ENCODE data around the gene GPR149. TPM values are rescaled to one million over a fixed set of nuclear protein-coding genes. Genes with fewer than 3 reads are reported as not detected.

The GPR149 gene
- polyA plus RNA-seq, 1 donor from 2014 or later: 10.7 TPM

DNA sequence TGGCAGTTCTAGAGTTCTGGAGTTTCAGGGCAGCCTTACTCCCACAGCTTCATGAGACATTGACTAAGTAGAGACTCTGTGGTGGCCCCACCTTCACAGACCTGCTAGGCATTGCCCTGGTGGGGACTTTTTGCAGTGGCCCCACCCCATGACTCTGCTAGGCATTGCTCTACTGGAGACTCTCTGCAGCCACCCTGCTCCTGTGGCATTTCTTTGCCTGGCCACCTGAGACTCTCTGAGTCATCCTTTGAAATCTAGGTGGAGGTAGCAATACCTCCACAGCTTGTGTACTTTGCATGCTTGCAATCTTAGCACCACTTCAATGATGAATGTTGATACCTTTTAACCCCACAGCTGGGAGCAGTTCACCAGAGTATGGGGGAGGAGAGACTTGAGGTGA lies 65.1 kb downstream of the GPR149 start:
- TF ChIP-seq TAF1 (IDR thresholded peaks at IDR 0.05; ENCODE audit: low read depth): no peak
- TF ChIP-seq MXI1 (conservative IDR thresholded peaks at IDR 0.05; ENCODE audit: poor library complexity, severe bottlenecking): no peak
- TF ChIP-seq SMC3 (conservative IDR thresholded peaks at IDR 0.05; ENCODE audit: poor library complexity): no peak
- TF ChIP-seq, protein P1, sequence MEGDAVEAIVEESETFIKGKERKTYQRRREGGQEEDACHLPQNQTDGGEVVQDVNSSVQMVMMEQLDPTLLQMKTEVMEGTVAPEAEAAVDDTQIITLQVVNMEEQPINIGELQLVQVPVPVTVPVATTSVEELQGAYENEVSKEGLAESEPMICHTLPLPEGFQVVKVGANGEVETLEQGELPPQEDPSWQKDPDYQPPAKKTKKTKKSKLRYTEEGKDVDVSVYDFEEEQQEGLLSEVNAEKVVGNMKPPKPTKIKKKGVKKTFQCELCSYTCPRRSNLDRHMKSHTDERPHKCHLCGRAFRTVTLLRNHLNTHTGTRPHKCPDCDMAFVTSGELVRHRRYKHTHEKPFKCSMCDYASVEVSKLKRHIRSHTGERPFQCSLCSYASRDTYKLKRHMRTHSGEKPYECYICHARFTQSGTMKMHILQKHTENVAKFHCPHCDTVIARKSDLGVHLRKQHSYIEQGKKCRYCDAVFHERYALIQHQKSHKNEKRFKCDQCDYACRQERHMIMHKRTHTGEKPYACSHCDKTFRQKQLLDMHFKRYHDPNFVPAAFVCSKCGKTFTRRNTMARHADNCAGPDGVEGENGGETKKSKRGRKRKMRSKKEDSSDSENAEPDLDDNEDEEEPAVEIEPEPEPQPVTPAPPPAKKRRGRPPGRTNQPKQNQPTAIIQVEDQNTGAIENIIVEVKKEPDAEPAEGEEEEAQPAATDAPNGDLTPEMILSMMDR (IDR thresholded peaks at IDR 0.05; ENCODE audit: poor library complexity, severe bottlenecking): no peak
- no peak for TF ChIP-seq EP300 (conservative IDR thresholded peaks at IDR 0.05; ENCODE audit: poor library complexity, severe bottlenecking)
- TF ChIP-seq RAD21 (conservative IDR thresholded peaks at IDR 0.05): no peak
- TF ChIP-seq POLR2AphosphoS5 (IDR thresholded peaks at IDR 0.05): no peak
- TF ChIP-seq, protein P2, sequence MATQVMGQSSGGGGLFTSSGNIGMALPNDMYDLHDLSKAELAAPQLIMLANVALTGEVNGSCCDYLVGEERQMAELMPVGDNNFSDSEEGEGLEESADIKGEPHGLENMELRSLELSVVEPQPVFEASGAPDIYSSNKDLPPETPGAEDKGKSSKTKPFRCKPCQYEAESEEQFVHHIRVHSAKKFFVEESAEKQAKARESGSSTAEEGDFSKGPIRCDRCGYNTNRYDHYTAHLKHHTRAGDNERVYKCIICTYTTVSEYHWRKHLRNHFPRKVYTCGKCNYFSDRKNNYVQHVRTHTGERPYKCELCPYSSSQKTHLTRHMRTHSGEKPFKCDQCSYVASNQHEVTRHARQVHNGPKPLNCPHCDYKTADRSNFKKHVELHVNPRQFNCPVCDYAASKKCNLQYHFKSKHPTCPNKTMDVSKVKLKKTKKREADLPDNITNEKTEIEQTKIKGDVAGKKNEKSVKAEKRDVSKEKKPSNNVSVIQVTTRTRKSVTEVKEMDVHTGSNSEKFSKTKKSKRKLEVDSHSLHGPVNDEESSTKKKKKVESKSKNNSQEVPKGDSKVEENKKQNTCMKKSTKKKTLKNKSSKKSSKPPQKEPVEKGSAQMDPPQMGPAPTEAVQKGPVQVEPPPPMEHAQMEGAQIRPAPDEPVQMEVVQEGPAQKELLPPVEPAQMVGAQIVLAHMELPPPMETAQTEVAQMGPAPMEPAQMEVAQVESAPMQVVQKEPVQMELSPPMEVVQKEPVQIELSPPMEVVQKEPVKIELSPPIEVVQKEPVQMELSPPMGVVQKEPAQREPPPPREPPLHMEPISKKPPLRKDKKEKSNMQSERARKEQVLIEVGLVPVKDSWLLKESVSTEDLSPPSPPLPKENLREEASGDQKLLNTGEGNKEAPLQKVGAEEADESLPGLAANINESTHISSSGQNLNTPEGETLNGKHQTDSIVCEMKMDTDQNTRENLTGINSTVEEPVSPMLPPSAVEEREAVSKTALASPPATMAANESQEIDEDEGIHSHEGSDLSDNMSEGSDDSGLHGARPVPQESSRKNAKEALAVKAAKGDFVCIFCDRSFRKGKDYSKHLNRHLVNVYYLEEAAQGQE (IDR thresholded peaks at IDR 0.05; ENCODE audit: borderline replicate concordance): no peak
- TF ChIP-seq EZH2 (IDR thresholded peaks at IDR 0.05; ENCODE audit: borderline replicate concordance, insufficient read depth, low read length, poor library complexity, severe bottlenecking): no peak
- Histone ChIP-seq H4K20me1 (ENCODE audit: insufficient read depth) (no peaks in the 10 kb centered on the region), H3K4me2 (ENCODE audit: low read length) (no peak overlapping the region), H3K36me3 (ENCODE audit: insufficient read depth, low read length) (no peaks in the 10 kb centered on the region), H3K27ac (ENCODE audit: low read length) (no peak overlapping the region), H2AFZ (ENCODE audit: low read depth, low read length) (no peak overlapping the region), H3K4me3 (ENCODE audit: low read length) (no peak overlapping the region), H3K9ac (ENCODE audit: low read length) (no peak overlapping the region), H3K27me3 (ENCODE audit: insufficient read depth, low read depth, low read length) (no peaks in the 10 kb centered on the region), H3K79me2 (replicated peaks; ENCODE audit: insufficient read depth, low read length) (no peaks in the 10 kb centered on the region), H3F3A (ENCODE audit: insufficient read depth, low read length, poor library complexity, severe bottlenecking) (no peaks in the 10 kb centered on the region), H3K9me2 (ENCODE audit: insufficient read depth, low read length) (no peaks in the 10 kb centered on the region), H3K9me3 (ENCODE audit: low read length) (no peaks in the 10 kb centered on the region)

- no peaks in the 10 kb centered on the region for H3K79me2 ChIP-seq (replicated peaks; ENCODE audit: insufficient read depth, low read length)
- no peaks in the 10 kb centered on the region for H3K9me2 ChIP-seq (ENCODE audit: insufficient read depth, low read length)
- H3K4me2 ChIP-seq (ENCODE audit: low read length): no peak overlapping the region
- H3K27ac ChIP-seq (ENCODE audit: low read length): no peak overlapping the region
- no peak for TF ChIP-seq SMC3 (conservative IDR thresholded peaks at IDR 0.05; ENCODE audit: poor library complexity)
- TF ChIP-seq TAF1 (IDR thresholded peaks at IDR 0.05; ENCODE audit: low read depth): no peak
- TF ChIP-seq, protein P1 (IDR thresholded peaks at IDR 0.05; ENCODE audit: poor library complexity, severe bottlenecking): no peak
- no peak for TF ChIP-seq RAD21 (conservative IDR thresholded peaks at IDR 0.05)
- TF ChIP-seq, protein P2 (IDR thresholded peaks at IDR 0.05; ENCODE audit: borderline replicate concordance): no peak
- no peak for TF ChIP-seq MXI1 (conservative IDR thresholded peaks at IDR 0.05; ENCODE audit: poor library complexity, severe bottlenecking)
- TF ChIP-seq POLR2AphosphoS5 (IDR thresholded peaks at IDR 0.05): no peak
- no peak for TF ChIP-seq EP300 (conservative IDR thresholded peaks at IDR 0.05; ENCODE audit: poor library complexity, severe bottlenecking)
- TF ChIP-seq EZH2 (IDR thresholded peaks at IDR 0.05; ENCODE audit: borderline replicate concordance, insufficient read depth, low read length, poor library complexity, severe bottlenecking): no peak
- H3K9me3 ChIP-seq (ENCODE audit: low read length): no peaks in the 10 kb centered on the region
- H3K27me3 ChIP-seq (ENCODE audit: insufficient read depth, low read depth, low read length): no peaks in the 10 kb centered on the region
- no peak overlapping the region for H2AFZ ChIP-seq (ENCODE audit: low read depth, low read length)
- no peaks in the 10 kb centered on the region for H3F3A ChIP-seq (ENCODE audit: insufficient read depth, low read length, poor library complexity, severe bottlenecking)
- no peaks in the 10 kb centered on the region for H3K36me3 ChIP-seq (ENCODE audit: insufficient read depth, low read length)
- no peaks in the 10 kb centered on the region for H4K20me1 ChIP-seq (ENCODE audit: insufficient read depth)
- H3K9ac ChIP-seq (ENCODE audit: low read length): no peak overlapping the region
- H3K4me3 ChIP-seq (ENCODE audit: low read length): no peak overlapping the region
Measured at GRCh38 chr3:154361099-154361498, 68.9 kb downstream of the GPR149 start.

Data from neural cell (in vitro differentiated cells).